GM12865 (cell line): ENCODE results near the gene TRAPPC8.
"Not testable (repeated sequence)": the region's sequence is repeated elsewhere in the genome, so short reads cannot be mapped to it uniquely, and the experiment has no call there.

Experiments
- DNase-seq: peaks from one replicate; pipeline ENCODE4 v3.0.0; 2010; ENCODE audit warnings: low read depth
- H3K4me3 ChIP-seq: 2 replicates; pipeline ENCODE4 v1.5.1; 2011; ENCODE audit warnings: mild to moderate bottlenecking, low read depth, low read length, control low read depth
- CTCF ChIP-seq: IDR thresholded peaks from 2 replicates; pipeline ENCODE4 v1.5.1; 2011; ENCODE audit warnings: low read length, control low read depth, low read depth, inconsistent platforms; ENCODE audit not compliant: insufficient read depth; ENCODE audit errors: missing control alignments

TRAPPC8 gene

GRCh38 chr18:31943878-31944816, 1.2 kb upstream of the TRAPPC8 start:
- DNase-seq = no peak
- no peak for TF ChIP-seq CTCF
- H3K4me3 ChIP-seq = peak overlapping the region; percentile 71

GRCh38 chr18:31942291-31942998, 483 bp downstream of the TRAPPC8 start:
- peak overlapping the region; percentile 99 for H3K4me3 ChIP-seq
- peak; percentile 64 for DNase-seq
- TF ChIP-seq CTCF = no peak

- DNase-seq = no peak
- no peak for TF ChIP-seq CTCF
- H3K4me3 ChIP-seq = peak overlapping the region; percentile 99
Observed at GRCh38 chr18:31941010-31941809, 1.7 kb downstream of the TRAPPC8 start.

- not testable (repeated sequence) for H3K4me3 ChIP-seq, DNase-seq
Observed at GRCh38 chr18:31934773-31935172, 8.2 kb downstream of the TRAPPC8 start.

DNA sequence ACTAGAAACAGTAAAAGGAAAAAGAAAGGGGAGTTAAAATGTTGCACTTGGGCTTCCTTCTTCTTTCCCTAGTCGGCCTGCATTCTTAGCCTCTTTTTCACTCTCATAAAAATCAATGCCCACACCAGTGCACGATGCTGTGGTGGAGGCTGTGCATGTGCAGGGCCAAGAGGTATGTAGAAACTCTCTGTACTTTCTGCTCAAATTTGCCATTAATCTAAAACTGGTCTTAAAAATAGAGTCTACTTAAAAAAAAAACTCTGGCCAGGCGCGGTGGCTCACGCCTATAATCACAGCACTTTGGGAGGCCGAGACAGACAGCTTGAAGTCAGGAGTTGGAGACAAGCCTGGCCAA, 11.1 kb downstream of the TRAPPC8 start:
- no peak overlapping the region for H3K4me3 ChIP-seq
- DNase-seq = no peak
- no peak for TF ChIP-seq CTCF

- no peak for TF ChIP-seq CTCF
- no peak overlapping the region for H3K4me3 ChIP-seq
- DNase-seq = no peak
Observed at GRCh38 chr18:31931163-31931885, 11.6 kb downstream of the TRAPPC8 start.

GRCh38 chr18:31929273-31929672, 13.7 kb downstream of the TRAPPC8 start:
- no peak for DNase-seq
- H3K4me3 ChIP-seq = no peak overlapping the region

GRCh38 chr18:31926988-31927387, 15.9 kb downstream of the TRAPPC8 start:
- not testable (repeated sequence) for DNase-seq, H3K4me3 ChIP-seq

More at GRCh38 chr18:31929273-31929672, 13.7 kb downstream of the TRAPPC8 start:
- TF ChIP-seq CTCF = no peak
